Measurements from ENCODE around the gene LPGAT1.

The LPGAT1 gene

GRCh38 chr1:211813590-211813989, 17.0 kb downstream of the LPGAT1 start:
- no peaks in the 10 kb centered on the region; the same call in 1 of the 2 replicates for H3K36me3 ChIP-seq (replicated peaks)
- H3K4me1 ChIP-seq, result peaks cover under 1% of the 10 kb centered on the region
- no peaks in the 10 kb centered on the region for H3K9me3 ChIP-seq
- H3K27me3 ChIP-seq (ENCODE audit: low read depth), result no peaks in the 10 kb centered on the region
- no peak overlapping the region for H3K4me3 ChIP-seq
- in situ Hi-C loops (cut with MboI; ENCODE audit: low sequenced_read_pairs), result no loop called here
- no peak for DNase-seq (ENCODE audit: low spot score in 2 of 2)

DNA sequence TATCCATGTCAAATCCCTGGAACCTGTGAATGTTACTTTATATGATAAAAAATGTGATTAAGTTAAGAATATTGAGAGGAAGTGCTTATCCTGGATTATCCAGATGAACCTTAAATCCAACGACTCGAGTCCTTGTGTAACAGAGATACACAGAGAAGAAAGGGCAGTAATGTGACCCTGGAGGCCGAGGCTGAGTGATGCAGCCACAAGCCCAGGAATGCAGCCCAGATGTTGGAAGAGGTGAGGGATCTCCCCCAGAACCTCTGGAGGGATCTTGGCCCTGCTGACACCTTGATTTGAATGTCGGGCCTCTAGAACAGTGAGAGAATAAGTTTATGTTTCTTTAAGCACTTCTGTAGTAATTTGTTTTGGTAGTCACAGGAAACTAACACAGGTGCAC, 18.0 kb downstream of the LPGAT1 start:
- Histone ChIP-seq H3K9me3 (no peaks in the 10 kb centered on the region), H3K4me1 (no peaks in the 10 kb centered on the region), H3K36me3 (replicated peaks) (no peaks in the 10 kb centered on the region; the same call in 1 of the 2 replicates), H3K4me3 (no peak overlapping the region), H3K27me3 (ENCODE audit: low read depth) (no peaks in the 10 kb centered on the region)
- in situ Hi-C loops (cut with MboI; ENCODE audit: low sequenced_read_pairs), result no loop called here
- DNase-seq (ENCODE audit: low spot score in 2 of 2), result no peak

DNA sequence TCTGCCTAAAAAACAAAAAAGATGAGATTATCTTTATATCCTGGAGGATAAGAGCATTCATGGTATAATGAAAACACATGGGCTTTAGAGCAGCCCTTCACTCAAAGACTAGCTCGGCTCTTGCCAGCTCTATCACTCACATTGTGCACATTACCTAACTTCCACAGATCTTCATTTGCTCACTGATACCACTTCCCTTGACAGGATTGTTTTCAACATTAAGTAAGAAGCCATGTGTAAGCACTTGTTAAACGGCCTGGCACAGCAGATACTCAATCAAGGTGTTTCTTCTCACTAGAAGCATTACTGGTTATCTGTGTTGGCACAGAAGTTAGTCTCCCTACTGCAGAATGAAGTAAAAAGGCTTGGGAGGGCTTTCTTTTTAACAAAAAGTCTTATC, 18.7 kb downstream of the LPGAT1 start:
- in situ Hi-C loops (cut with MboI; ENCODE audit: low sequenced_read_pairs), result no loop called here
- no peak for DNase-seq (ENCODE audit: low spot score in 2 of 2)
- no peaks in the 10 kb centered on the region for H3K4me1 ChIP-seq
- H3K4me3 ChIP-seq, result no peak overlapping the region
- no peaks in the 10 kb centered on the region for H3K9me3 ChIP-seq
- H3K27me3 ChIP-seq (ENCODE audit: low read depth), result no peaks in the 10 kb centered on the region
- no peaks in the 10 kb centered on the region; the same call in 1 of the 2 replicates for H3K36me3 ChIP-seq (replicated peaks)

DNA sequence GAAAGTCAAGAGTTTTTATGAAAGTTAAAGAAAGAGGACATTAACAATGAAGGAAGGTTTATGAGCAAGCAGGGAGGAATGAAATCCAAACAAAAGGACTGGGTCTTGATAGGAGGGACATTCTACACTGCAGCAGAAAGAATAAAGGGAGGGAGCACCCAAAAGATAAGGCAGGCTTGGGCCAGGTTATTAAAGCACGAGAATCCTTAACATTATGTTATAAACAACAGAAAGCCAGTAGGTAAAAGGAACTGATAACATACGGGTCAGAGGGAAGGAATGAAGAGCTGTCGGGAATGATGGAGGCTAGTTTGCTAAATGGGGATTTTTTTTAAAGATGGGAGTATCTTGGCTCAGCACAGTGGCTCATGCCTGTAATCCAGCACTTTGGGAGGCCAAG, 19.4 kb downstream of the LPGAT1 start:
- Histone ChIP-seq H3K9me3 (no peaks in the 10 kb centered on the region), H3K27me3 (ENCODE audit: low read depth) (no peaks in the 10 kb centered on the region), H3K36me3 (replicated peaks) (no peaks in the 10 kb centered on the region; the same call in 1 of the 2 replicates), H3K4me3 (no peak overlapping the region), H3K4me1 (no peaks in the 10 kb centered on the region)
- in situ Hi-C loops (cut with MboI; ENCODE audit: low sequenced_read_pairs), result no loop called here
- no peak for DNase-seq (ENCODE audit: low spot score in 2 of 2)

GRCh38 chr1:211808475-211808874, 22.1 kb downstream of the LPGAT1 start:
- Histone ChIP-seq H3K36me3 (replicated peaks) (peaks cover 6% of the 10 kb centered on the region), H3K27me3 (ENCODE audit: low read depth) (no peaks in the 10 kb centered on the region), H3K4me1 (no peaks in the 10 kb centered on the region), H3K4me3 (no peak overlapping the region), H3K9me3 (no peaks in the 10 kb centered on the region)
- in situ Hi-C loops (cut with MboI; ENCODE audit: low sequenced_read_pairs), result no loop called here
- DNase-seq (ENCODE audit: low spot score in 2 of 2), result no peak

DNA sequence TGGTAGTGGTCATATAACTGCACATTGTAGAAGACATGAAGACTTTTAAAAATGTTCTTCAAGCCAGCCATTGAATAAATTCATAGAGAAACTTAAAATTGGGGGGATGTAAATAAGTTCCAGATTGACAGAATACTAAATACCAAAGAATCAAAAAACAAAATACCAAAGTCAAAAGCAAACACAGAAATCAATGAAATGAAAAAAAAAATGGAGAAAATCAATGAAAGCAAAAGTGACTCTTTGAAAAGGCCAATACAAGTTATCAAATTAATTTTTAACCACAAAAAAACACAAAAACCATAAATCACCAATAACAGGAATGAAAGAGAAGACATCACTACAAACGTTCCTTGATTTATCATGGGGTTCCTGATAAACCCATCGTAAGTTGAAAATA, 25.6 kb downstream of the LPGAT1 start:
- in situ Hi-C loops (cut with MboI; ENCODE audit: low sequenced_read_pairs), result no loop called here
- H3K27me3 ChIP-seq (ENCODE audit: low read depth), result no peaks in the 10 kb centered on the region

GRCh38 chr1:211800925-211801607, 29.5 kb downstream of the LPGAT1 start:
- in situ Hi-C loops (cut with MboI; ENCODE audit: low sequenced_read_pairs), result no loop called here
- no peak for DNase-seq (ENCODE audit: low spot score in 2 of 2)
- Histone ChIP-seq H3K4me1 (no peaks in the 10 kb centered on the region), H3K4me3 (no peak overlapping the region), H3K36me3 (replicated peaks) (peaks cover 10% of the 10 kb centered on the region; the same call in 1 of the 2 replicates), H3K27me3 (ENCODE audit: low read depth) (no peaks in the 10 kb centered on the region), H3K9me3 (no peaks in the 10 kb centered on the region)

More for the DNA sequence above, 25.6 kb downstream of the LPGAT1 start:
- no peak for DNase-seq (ENCODE audit: low spot score in 2 of 2)
- H3K36me3 ChIP-seq (replicated peaks), result peaks cover 10% of the 10 kb centered on the region
- no peaks in the 10 kb centered on the region for H3K9me3 ChIP-seq
- H3K4me1 ChIP-seq, result no peaks in the 10 kb centered on the region
- H3K4me3 ChIP-seq, result no peak overlapping the region

DNA sequence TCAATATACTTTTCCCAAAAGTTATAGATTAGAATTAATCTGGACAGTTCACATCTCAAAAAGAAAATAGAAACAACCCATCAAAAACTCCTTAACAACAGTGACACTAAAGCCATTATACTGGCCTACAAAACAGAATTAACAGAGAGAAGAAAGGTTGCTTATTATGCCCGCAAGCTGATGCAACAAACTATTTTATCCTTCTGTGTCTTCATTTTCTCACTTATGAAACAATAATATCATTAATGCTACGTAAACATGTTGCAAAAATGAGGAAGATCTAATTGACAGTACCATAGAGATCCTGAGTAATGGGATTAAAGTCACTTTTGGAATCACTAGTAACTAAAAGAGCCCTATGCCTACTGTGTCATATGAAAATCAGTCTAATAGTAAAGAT, 32.6 kb downstream of the LPGAT1 start:
- DNase-seq (ENCODE audit: low spot score in 2 of 2), result no peak
- no peak overlapping the region for H3K4me3 ChIP-seq
- peaks cover 4% of the 10 kb centered on the region; the same call in 1 of the 2 replicates for H3K36me3 ChIP-seq (replicated peaks)
- H3K27me3 ChIP-seq (ENCODE audit: low read depth), result no peaks in the 10 kb centered on the region
- in situ Hi-C loops (cut with MboI; ENCODE audit: low sequenced_read_pairs), result no loop called here
- no peaks in the 10 kb centered on the region for H3K9me3 ChIP-seq
- H3K4me1 ChIP-seq, result no peaks in the 10 kb centered on the region

DNA sequence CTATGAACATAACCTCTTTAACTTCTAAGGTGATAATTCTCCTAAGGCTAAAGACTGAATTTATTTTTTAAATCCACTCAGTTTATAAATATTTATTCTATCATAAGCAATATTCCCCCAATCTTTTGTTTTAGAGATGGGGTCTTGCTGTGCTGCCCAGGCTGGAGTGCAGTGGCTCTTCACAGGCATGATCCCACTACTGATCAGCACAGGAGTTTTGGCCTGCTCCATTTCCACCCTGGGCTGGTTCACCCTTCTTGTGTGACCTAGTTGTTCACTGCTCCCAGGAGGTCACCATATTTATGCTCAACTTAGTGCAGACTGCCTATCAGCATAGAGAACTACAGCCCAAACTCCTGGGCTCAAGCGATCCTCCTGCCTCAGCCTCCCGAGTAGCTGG, 38.6 kb downstream of the LPGAT1 start:
- no peaks in the 10 kb centered on the region for H3K4me1 ChIP-seq
- in situ Hi-C loops (cut with MboI; ENCODE audit: low sequenced_read_pairs), result no loop called here
- no peak overlapping the region for H3K4me3 ChIP-seq
- no peaks in the 10 kb centered on the region for H3K9me3 ChIP-seq
- no peaks in the 10 kb centered on the region for H3K27me3 ChIP-seq (ENCODE audit: low read depth)
- DNase-seq (ENCODE audit: low spot score in 2 of 2), result no peak
- peaks cover 16% of the 10 kb centered on the region for H3K36me3 ChIP-seq (replicated peaks)

DNA sequence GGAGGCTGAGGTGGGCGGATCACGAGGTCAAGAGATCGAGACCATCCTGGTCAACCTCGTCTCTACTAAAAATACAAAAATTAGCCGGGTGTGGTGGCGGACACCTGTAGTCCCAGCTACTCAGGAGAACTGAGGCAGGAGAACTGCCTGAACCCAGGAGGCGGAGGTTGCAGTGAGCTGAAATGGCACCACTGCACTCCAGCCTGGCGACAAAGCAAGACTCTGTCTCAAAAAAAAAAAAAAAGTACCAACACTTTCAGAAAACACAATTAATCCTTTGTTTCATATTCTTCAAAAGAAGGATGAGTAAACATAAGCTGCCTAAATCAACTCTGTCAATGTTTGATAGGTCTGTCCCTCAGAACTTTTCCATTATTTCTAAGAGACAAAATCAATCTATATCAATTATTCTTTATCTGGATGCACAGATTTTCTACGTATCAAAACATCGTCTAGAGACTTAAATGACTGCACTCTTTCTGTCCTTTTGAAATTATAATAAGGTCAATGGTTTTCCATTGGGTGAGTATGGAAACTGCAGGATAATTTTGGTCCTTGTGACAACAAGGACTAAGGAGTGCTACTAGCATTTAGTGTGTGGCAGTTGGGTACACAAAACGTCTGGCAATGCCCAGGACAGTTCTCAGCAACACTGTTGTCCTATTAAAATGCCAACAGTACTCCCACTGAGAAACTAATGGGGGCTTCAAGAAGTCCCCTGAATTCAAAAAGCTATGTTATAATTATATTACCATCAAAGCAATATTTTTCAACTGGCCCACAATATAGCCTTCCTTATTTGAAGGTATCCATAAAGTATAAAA, 40.7 kb downstream of the LPGAT1 start:
- no peak for DNase-seq (ENCODE audit: low spot score in 2 of 2)
- Histone ChIP-seq H3K4me3 (no peak overlapping the region), H3K4me1 (no peaks in the 10 kb centered on the region), H3K36me3 (replicated peaks) (peaks cover 18% of the 10 kb centered on the region), H3K9me3 (no peaks in the 10 kb centered on the region), H3K27me3 (ENCODE audit: low read depth) (no peaks in the 10 kb centered on the region)
- in situ Hi-C loops (cut with MboI; ENCODE audit: low sequenced_read_pairs), result no loop called here

GRCh38 chr1:211788626-211789025, 41.9 kb downstream of the LPGAT1 start:
- in situ Hi-C loops (cut with MboI; ENCODE audit: low sequenced_read_pairs), result no loop called here
- Histone ChIP-seq H3K4me1 (no peaks in the 10 kb centered on the region), H3K27me3 (ENCODE audit: low read depth) (no peaks in the 10 kb centered on the region), H3K9me3 (no peaks in the 10 kb centered on the region), H3K4me3 (no peak overlapping the region), H3K36me3 (replicated peaks) (peaks cover 18% of the 10 kb centered on the region)
- no peak for DNase-seq (ENCODE audit: low spot score in 2 of 2)

DNA sequence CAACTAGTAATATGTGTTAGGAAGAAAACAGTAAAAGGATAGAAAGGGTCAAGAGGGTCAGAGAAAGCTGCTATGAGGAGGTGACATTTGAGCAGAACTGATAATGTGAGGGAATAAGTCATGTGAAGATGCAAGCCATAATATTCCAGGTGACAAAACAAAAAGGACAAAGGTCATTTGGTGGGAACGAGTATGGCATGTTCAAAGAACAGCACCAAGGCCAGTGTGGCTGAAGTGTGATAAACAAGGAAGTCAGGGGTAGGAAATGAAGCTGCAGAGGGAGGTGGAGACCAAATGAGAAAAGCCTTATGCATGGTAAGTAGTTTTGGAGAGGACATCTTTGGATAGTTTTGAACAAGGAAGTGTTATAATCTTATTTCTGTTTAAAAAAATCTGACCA, 46.7 kb downstream of the LPGAT1 start:
- no peak for DNase-seq (ENCODE audit: low spot score in 2 of 2)
- in situ Hi-C loops (cut with MboI; ENCODE audit: low sequenced_read_pairs), result no loop called here

DNA sequence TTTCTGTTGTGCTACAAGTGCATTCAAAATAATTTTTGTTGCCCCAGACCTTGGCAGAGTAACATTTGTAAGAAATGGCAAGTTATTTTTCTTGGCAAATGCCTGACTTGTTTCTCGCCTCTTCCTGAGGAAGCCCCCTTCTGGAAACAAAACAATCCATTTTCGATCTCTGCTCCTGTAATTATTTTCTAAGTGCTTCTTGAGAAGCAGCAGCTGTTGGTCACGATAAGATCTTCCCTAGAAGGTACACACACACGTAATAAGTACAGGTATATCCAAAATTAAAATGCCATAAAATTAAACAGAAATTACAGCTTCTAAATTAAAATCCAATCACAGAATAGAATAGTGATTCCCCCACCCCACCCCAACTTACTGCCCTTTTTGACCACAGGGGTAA, 47.3 kb downstream of the LPGAT1 start:
- in situ Hi-C loops (cut with MboI; ENCODE audit: low sequenced_read_pairs), result no loop called here
- no peaks in the 10 kb centered on the region for H3K9me3 ChIP-seq
- no peaks in the 10 kb centered on the region for H3K4me1 ChIP-seq
- no peaks in the 10 kb centered on the region for H3K27me3 ChIP-seq (ENCODE audit: low read depth)
- DNase-seq (ENCODE audit: low spot score in 2 of 2), result no peak
- H3K4me3 ChIP-seq, result no peak overlapping the region
- peaks cover 12% of the 10 kb centered on the region for H3K36me3 ChIP-seq (replicated peaks)

More for the DNA sequence above, 46.7 kb downstream of the LPGAT1 start:
- no peaks in the 10 kb centered on the region for H3K27me3 ChIP-seq (ENCODE audit: low read depth)
- H3K9me3 ChIP-seq, result no peaks in the 10 kb centered on the region
- peaks cover 8% of the 10 kb centered on the region; the same call in 1 of the 2 replicates for H3K36me3 ChIP-seq (replicated peaks)
- no peaks in the 10 kb centered on the region for H3K4me1 ChIP-seq
- no peak overlapping the region for H3K4me3 ChIP-seq

- Histone ChIP-seq H3K27me3 (ENCODE audit: low read depth) (no peaks in the 10 kb centered on the region), H3K36me3 (replicated peaks) (peaks cover 13% of the 10 kb centered on the region), H3K9me3 (no peaks in the 10 kb centered on the region), H3K4me1 (no peaks in the 10 kb centered on the region), H3K4me3 (no peak overlapping the region)
- no peak for DNase-seq (ENCODE audit: low spot score in 2 of 2)
- in situ Hi-C loops (cut with MboI; ENCODE audit: low sequenced_read_pairs), result no loop called here
Observed at GRCh38 chr1:211781260-211781659, 49.3 kb downstream of the LPGAT1 start.
